K562 (cell line): Measurements from ENCODE around the gene ARID4B. TPM values are rescaled to one million over a fixed set of nuclear protein-coding genes. Genes with fewer than 3 reads are reported as not detected.

Source experiments
- CBX8 ChIP-seq: fragments of 200-600 bp; sonication (generic); IDR thresholded peaks from 2 replicates; pipeline ENCODE4 v1.6.1; 2012; ENCODE audit warnings: borderline replicate concordance, mixed run types, low read depth, mild to moderate bottlenecking, moderate library complexity, mixed read lengths, low read length, control low read depth, inconsistent platforms; ENCODE audit not compliant: poor library complexity, severe bottlenecking; ENCODE audit errors: extremely low read depth
- CREB1 ChIP-seq, 2 experiments: sonication (generic) in 1 of 2; formaldehyde crosslinking in 1 of 2; IDR thresholded peaks; 2 replicates each; pipeline versions ENCODE4 v1.6.1 to v1.8.0; 2012 to 2022; ENCODE audit warnings: inconsistent platforms in 1 of 2, mild to moderate bottlenecking in 1 of 2, missing genetic modification reagents in 1 of 2, moderate library complexity in 1 of 2
- ETV5 ChIP-seq: sonication (generic); formaldehyde crosslinking; IDR thresholded peaks from 2 replicates; pipeline ENCODE4 v1.4.0; 2020; ENCODE audit warnings: low read depth, mild to moderate bottlenecking, missing genetic modification reagents
- MEF2D ChIP-seq: conservative IDR thresholded peaks from 2 replicates; pipeline ENCODE4 v1.6.1; 2016; ENCODE audit warnings: low read depth, missing genetic modification characterization, missing compliant biosample characterization
- NFE2L1 ChIP-seq: fragments of 450-650 bp; IDR thresholded peaks from 2 replicates; pipeline ENCODE4 v1.6.1; 2016; ENCODE audit warnings: missing genetic modification characterization, low read depth, mild to moderate bottlenecking, missing compliant biosample characterization, moderate library complexity, borderline replicate concordance
- NFIX ChIP-seq: fragments of 250-450 bp; sonication (Bioruptor Pico); IDR thresholded peaks from 2 replicates; pipeline ENCODE4 v1.4.0; 2020; ENCODE audit warnings: low read depth, mild to moderate bottlenecking, moderate library complexity
- PHB ChIP-seq: fragments of 250-450 bp; sonication (Bioruptor Pico); IDR thresholded peaks from 2 replicates; pipeline ENCODE4 v1.5.0; 2021
- STAT6 ChIP-seq: sonication (generic); formaldehyde crosslinking; IDR thresholded peaks from 2 replicates; pipeline ENCODE4 v1.8.1; 2023; ENCODE audit warnings: mild to moderate bottlenecking, missing genetic modification reagents
- U2AF2 ChIP-seq: fragments of 200-400 bp; formaldehyde crosslinking; optimal IDR thresholded peaks from 2 replicates; pipeline ENCODE3; 2017; ENCODE audit warnings: low read depth, mild to moderate bottlenecking, low read length
- ZBTB11 ChIP-seq, 3 experiments: fragments of 200-800 bp in 1 of 3; fragments of 250-450 bp in 1 of 3; fragments of 450-650 bp in 1 of 3; sonication (Bioruptor Pico) in 1 of 3; sonication (Bioruptor generic) in 1 of 3; formaldehyde crosslinking in 1 of 3; IDR thresholded peaks; 2 replicates each; pipeline versions ENCODE4 v1.6.1 to v1.8.0; 2016 to 2022; ENCODE audit warnings: mild to moderate bottlenecking in 2 of 3, missing genetic modification characterization in 2 of 3, missing compliant biosample characterization in 1 of 3, moderate library complexity in 1 of 3
- ZNF121 ChIP-seq: sonication (generic); formaldehyde crosslinking; conservative IDR thresholded peaks from 2 replicates; pipeline ENCODE4 v1.8.0; 2022; ENCODE audit warnings: missing genetic modification reagents
- ZNF395 ChIP-seq: fragments of 200-800 bp; sonication (Bioruptor generic); IDR thresholded peaks from 2 replicates; pipeline ENCODE4 v1.6.1; 2017; ENCODE audit warnings: missing genetic modification characterization, missing compliant biosample characterization
- ZNF436 ChIP-seq: fragments of 250-450, 450-650 bp; sonication (Bioruptor Pico); formaldehyde crosslinking; IDR thresholded peaks from 2 replicates; pipeline ENCODE4 v1.7.0; 2020; ENCODE audit warnings: mild to moderate bottlenecking
- ZNF699 ChIP-seq: fragments of 250-450 bp; sonication (Bioruptor Pico); IDR thresholded peaks from 2 replicates; pipeline ENCODE4 v1.8.0; 2021; ENCODE audit warnings: mild to moderate bottlenecking, moderate library complexity; ENCODE audit not compliant: insufficient replicate concordance
- polyA plus RNA-seq, 8 experiments: library from polyadenylated mRNA; depleted of rRNA in 4 of 8; stranded (reverse) in 5 of 8; unstranded in 3 of 8; fragments of >200 nt; fragmentation: Nextera tagmentation in 2 of 8; fragmentation: Illumina TruSeq in 1 of 8; extraction: Ambion mirVana in 2 of 8; extraction: Trizol in 1 of 8; gene quantifications; 2 replicates each; pipeline versions ENCODE4 v1.2.1 to v1.2.3, GENCODE V29; 2011 to 2014; ENCODE audit warnings: inconsistent platforms in 1 of 8, missing spikeins in 1 of 8
- total RNA-seq, 7 experiments: library from RNA; depleted of rRNA in 6 of 7; stranded (reverse); fragments of >200 nt in 6 of 7; fragmentation: Illumina TruSeq in 2 of 7; extraction: Trizol in 2 of 7; gene quantifications; 2 replicates each; pipeline versions ENCODE4 v1.2.1 to v1.2.3, GENCODE V29; 2011 to 2021; ENCODE audit warnings: low replicate concordance in 1 of 7

Gene ARID4B
- total and polyA plus RNA-seq, 9 of the 15 experiments (the other 6 are each of a cell fraction or from before 2014, with no cell fraction given) = 8.4 to 38.9 (median 18.5) TPM

- TF ChIP-seq ZBTB11 (CRISPR knock-in tag; IDR thresholded peaks at IDR 0.05) = peak in 1 of 3 experiments; percentile 93; a peak in 1 of 6 replicates
- no peak for TF ChIP-seq ZNF699 (CRISPR knock-in tag)
- no peak for TF ChIP-seq U2AF2
- TF ChIP-seq MEF2D (tag) = no peak
- no peak for TF ChIP-seq PHB (CRISPR knock-in tag)
- TF ChIP-seq ZNF121 (CRISPR knock-in tag) = no peak
- TF ChIP-seq ZNF395 (CRISPR knock-in tag) = no peak
- no peak for TF ChIP-seq CBX8
- no peak for TF ChIP-seq NFIX (CRISPR knock-in tag)
- no peak for TF ChIP-seq CREB1 (IDR thresholded peaks at IDR 0.05)
- TF ChIP-seq CREB1 (CRISPR knock-in tag; IDR thresholded peaks at IDR 0.05) = no peak
- no peak for TF ChIP-seq ZNF436 (CRISPR knock-in tag)
- TF ChIP-seq ETV5 (CRISPR knock-in tag) = no peak
- no peak for TF ChIP-seq NFE2L1 (tag)
- TF ChIP-seq STAT6 (CRISPR knock-in tag) = peak; percentile 49; the same call in 1 of the 2 replicates
These were observed 1.3 kb upstream of the ARID4B start (continued) for GRCh38 chr1:235329139-235329902.
